Tibial nerve (tissue), 4 donors: ENCODE results near the gene ADAM19.

ENCODE experiments used
- EP300 ChIP-seq, 2 donors: sonication (generic); formaldehyde crosslinking; IDR thresholded peaks; one replicate each; pipeline ENCODE4 v1.6.1; 2017; ENCODE audit warnings: antibody characterized with exemption in 2 of 2, mild to moderate bottlenecking in 1 of 2
- POLR2A ChIP-seq, 2 donors: fragments of 450-650 bp; IDR thresholded peaks; one replicate each; pipeline ENCODE4 v1.6.1; 2017; ENCODE audit warnings: antibody characterized with exemption in 2 of 2, mild to moderate bottlenecking in 2 of 2, moderate library complexity in 2 of 2
- TF ChIP-seq, protein P1 (sequence below), 5 experiments: fragments of 200-600 bp in 3 of 5; fragments of 450-650 bp in 2 of 5; sonication (generic) in 3 of 5; IDR thresholded peaks; one replicate each; pipeline ENCODE4 v1.5.1; 2016 to 2019; ENCODE audit warnings: antibody characterized with exemption in 5 of 5, mild to moderate bottlenecking in 3 of 5, moderate library complexity in 2 of 5

DNA sequence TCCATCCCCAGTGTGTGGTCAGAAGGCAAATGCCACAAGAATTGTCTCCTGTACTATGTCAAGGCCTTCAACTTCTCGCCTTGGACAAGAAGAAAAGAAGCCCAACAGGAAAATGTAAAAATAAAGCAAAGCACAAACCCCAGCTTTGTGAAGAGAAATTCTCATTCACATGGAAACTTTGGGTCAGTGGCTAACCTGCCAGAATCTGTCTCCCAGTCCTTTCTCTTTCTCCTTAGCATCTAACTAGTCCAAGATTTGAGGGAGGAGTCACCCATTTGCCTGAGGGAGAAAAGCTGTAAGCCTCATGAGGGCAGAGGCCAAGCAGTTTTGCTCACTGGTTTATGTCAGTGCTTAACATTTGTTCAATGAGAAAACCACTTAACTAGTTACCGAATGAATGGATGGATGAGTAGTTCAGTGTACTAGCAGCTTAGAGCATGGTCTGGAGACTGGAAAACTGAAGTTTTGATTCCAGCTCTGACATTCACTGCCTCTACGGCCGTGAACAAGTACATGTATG, 36.0 kb downstream of the ADAM19 start:
- TF ChIP-seq, protein P1, sequence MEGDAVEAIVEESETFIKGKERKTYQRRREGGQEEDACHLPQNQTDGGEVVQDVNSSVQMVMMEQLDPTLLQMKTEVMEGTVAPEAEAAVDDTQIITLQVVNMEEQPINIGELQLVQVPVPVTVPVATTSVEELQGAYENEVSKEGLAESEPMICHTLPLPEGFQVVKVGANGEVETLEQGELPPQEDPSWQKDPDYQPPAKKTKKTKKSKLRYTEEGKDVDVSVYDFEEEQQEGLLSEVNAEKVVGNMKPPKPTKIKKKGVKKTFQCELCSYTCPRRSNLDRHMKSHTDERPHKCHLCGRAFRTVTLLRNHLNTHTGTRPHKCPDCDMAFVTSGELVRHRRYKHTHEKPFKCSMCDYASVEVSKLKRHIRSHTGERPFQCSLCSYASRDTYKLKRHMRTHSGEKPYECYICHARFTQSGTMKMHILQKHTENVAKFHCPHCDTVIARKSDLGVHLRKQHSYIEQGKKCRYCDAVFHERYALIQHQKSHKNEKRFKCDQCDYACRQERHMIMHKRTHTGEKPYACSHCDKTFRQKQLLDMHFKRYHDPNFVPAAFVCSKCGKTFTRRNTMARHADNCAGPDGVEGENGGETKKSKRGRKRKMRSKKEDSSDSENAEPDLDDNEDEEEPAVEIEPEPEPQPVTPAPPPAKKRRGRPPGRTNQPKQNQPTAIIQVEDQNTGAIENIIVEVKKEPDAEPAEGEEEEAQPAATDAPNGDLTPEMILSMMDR (IDR thresholded peaks at IDR 0.05) = no peak
- TF ChIP-seq POLR2A (IDR thresholded peaks at IDR 0.05) (no peak), EP300 (IDR thresholded peaks at IDR 0.05) (no peak)
